22Rv1 (cell line): ENCODE data around the gene DNAJC18.

ENCODE experiments used
- CTCF ChIP-seq: fragments of 450-650 bp; IDR thresholded peaks from 2 replicates; pipeline ENCODE4 v1.5.1; 2017; ENCODE audit warnings: mild to moderate bottlenecking
- ZFX ChIP-seq: fragments of 450-650 bp; IDR thresholded peaks from 2 replicates; pipeline ENCODE4 v1.6.1; 2017; ENCODE audit warnings: antibody characterized with exemption, borderline replicate concordance

DNA sequence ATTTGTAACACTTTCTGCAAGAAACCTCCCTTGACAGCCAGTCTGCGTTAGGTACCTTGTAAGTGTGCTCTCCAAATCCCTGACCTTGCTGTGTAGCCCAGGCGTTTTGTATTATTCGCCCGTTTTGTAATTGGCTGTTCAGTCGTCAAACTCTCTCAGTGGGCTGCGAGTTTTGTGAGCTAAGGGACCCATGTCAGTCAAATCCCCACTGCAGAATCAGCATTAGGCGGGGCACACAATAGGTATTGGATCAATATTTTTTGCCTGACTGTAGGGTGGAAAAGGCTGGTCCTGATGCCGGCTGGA lies 665 bp downstream of the DNAJC18 start:
- TF ChIP-seq CTCF, result no peak
- TF ChIP-seq ZFX, result no peak
